Smooth muscle cell of the brain vasculature (primary cell): ENCODE data around the gene STBD1.
"Not testable (repeated sequence)": the region's sequence is repeated elsewhere in the genome, so short reads cannot be mapped to it uniquely, and the experiment has no call there.

Source experiments
- DNase-seq: peaks from one replicate; pipeline ENCODE4 v3.0.0-alpha.2; 2012; ENCODE audit warnings: low read depth, low spot score

Gene STBD1

GRCh38 chr4:76305971-76306881 lies at the start of gene STBD1:
STBD1 (plus strand) TSS chr4:76306733; CDS start chr4:76306770, 37 bp downstream.
- DNase-seq: no peak

DNA sequence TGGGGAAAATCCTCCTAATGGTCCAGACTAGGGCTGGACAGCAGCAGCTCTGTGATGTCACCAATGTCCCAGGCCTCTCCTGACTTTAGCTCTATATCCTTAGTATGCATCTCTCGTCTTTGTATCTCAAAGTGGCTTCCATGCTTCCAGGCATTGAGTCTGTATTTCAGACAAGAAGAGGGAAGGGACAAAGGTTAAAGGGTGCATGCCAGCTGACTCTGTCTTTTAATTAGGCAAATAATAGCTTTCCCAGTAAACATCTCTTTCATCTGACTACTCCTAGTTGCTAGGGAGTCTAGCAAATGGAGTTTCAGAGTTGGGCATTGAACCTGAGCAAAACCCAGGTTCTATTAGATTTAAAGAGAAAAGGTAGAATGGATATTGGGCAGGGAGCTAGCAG lies 49.6 kb upstream of the STBD1 start:
- DNase-seq: no peak

DNA sequence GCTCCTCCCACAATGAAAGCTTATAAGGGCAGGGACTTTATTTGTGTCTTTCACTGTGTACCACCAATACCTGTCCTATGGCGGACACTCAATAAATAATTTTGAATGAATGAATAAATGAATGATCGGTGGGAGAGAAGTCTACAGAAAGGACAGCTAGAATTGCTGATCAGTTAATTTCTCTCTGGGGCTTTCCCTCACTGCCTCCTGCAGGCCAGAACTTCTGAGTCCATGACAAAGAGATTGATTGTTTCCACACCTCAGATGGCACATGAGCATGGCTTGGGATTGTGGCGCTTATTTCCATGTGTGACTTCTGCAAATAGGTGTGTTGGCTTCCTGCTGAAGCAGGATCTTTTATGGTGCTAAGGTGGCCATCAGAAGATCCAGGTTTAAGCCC lies 48.7 kb upstream of the STBD1 start:
- no peak for DNase-seq

- no peak for DNase-seq
Observed at GRCh38 chr4:76260571-76260970, 46.0 kb upstream of the STBD1 start.

GRCh38 chr4:76265631-76266218 lies 40.8 kb upstream of the STBD1 start:
- DNase-seq: no peak

DNA sequence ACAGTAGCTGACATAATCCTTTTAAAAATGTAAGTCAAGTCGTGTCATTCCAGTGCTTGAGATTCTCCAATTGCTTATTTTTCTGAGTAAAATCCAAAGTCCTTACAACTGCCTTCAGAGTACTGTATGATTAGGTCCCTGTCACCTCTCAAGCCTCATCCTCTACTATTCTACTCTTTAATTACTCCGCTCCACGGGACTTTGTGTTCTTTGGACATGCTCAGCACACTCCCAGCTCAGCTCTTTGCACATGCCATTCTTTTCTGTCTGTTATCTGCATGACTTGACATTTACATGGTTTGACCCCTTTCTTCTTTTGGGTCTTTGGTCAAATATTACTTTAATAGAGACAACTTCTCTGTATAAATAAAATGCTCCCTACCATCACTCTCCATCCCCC lies 39.9 kb upstream of the STBD1 start:
- DNase-seq: no peak

DNA sequence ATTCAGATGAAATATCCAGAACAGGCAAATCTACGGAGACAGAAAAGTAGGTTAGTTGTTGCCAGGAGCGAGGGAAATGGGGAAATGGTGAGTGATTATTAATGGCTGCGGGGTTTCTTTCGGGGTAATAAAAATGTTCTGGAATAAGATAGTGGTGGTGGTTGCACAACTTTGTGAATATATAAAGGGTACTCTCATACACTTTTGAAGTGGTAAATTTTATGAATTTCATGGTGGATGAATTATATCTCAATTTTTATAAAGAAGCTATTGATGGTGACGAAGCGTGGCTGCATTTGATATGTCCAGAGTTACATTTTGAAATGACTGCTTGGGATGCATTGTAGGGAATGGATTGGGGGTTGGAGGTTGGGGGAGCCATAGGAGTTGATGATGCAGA lies 38.7 kb upstream of the STBD1 start:
- no peak for DNase-seq

- DNase-seq: no peak
Observed at GRCh38 chr4:76270244-76271175, 36.0 kb upstream of the STBD1 start.

GRCh38 chr4:76271248-76271647 lies 35.3 kb upstream of the STBD1 start:
- no peak for DNase-seq

DNA sequence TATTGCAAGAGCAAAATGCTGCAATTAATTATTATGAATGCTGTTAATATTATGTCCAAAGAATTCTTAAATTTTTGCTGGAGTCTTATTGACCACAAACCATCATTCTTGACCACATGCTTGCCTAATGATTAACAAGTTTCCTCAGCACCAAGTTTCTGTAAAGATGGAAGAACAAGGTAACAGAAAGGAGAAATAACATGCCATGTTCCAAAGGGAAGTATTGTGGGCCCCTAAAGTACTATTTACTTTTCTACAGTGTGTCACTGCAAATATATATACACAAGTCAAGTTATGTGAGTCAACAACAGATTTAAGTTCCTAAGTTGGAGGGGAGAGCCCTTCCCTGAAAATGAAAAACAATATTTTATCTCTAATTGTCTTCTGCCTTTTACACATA lies 34.5 kb upstream of the STBD1 start:
- DNase-seq: no peak

DNA sequence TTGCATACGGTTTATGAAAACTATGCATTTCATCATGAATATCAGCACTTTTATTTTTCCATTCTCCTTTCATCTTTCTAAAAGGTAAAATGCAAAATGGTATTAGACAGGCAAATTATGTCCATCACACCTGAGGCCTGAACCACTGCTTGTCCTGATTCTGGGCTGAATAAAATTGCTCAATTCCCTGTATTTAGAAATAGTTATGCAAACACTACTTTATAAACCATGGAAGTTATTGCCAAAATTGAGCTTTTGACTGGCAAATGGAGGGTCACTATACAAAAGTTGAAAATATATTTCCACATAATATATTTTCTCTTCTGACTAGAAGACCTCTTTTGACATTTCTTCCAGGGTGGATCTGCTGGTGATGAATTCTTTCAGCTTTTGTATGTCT lies 34.0 kb upstream of the STBD1 start:
- no peak for DNase-seq

DNA sequence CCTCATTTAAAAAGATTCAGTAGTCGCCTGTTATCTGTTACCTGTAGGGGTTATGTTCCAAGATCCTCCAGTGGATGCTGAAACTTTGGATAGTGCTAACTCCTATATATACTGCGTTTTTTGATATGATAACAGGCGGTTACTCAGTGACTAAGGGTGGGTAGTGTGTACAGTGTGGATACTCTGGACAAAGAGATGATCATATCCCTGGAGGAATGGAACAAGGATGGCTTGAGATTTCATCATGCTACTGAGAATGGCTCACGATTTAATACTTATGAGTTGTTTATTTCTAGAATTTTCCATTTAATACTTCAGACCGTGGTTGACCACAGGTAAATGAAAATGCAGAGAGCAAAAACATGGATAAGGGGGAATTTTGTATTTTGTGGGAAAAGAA lies 33.5 kb upstream of the STBD1 start:
- DNase-seq: no peak

- no peak for DNase-seq
Observed at GRCh38 chr4:76275486-76276124, 30.9 kb upstream of the STBD1 start.

GRCh38 chr4:76276813-76277212 lies 29.7 kb upstream of the STBD1 start:
- DNase-seq: no peak

DNA sequence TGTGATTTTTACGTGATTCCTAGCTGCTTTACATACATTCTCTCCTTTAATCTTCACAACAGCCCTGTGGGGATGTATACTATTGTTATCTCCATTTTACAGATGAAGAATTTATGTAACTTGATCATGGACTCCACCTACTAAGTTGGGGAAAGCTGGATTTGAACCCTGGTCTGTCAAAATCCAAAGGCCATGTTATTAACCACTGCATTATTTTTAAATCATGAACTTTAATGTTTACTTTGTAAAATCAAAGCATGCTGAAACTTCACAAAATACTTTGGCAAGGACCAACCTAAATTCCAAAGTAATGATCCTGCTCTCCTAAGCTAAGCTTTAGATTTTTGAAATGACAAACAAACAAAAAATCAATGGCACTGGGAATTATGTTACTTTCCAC lies 28.9 kb upstream of the STBD1 start:
- DNase-seq: no peak

DNA sequence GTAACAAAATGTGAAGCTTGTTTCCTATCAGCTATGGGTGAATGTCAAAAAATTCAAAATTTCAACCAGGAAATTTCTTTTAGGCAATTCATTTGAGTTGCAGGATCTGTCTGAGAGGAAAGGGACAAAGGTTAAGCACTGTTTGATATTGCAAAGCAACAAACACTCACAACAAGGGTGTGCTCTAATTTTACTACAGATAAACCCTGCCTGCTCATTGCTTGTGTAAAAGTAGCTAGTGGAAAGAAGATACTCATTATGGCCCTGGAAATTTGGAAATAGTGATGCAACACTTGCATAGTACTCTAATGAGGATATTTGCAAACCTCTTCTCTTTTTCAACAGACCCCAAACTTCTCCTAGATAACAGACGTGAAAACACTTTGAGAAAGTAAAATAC lies 27.9 kb upstream of the STBD1 start:
- DNase-seq: no peak

GRCh38 chr4:76279462-76279861 lies 27.1 kb upstream of the STBD1 start:
- DNase-seq: no peak

- DNase-seq: no peak
Observed at GRCh38 chr4:76280488-76281441, 25.8 kb upstream of the STBD1 start.

GRCh38 chr4:76281594-76281993 lies 24.9 kb upstream of the STBD1 start:
- DNase-seq: not testable (repeated sequence)

GRCh38 chr4:76282941-76283689 lies 23.4 kb upstream of the STBD1 start:
- DNase-seq: no peak
